NB4 (cell line): Measurements from ENCODE around the gene NRTN.

Experiments used
- CTCF ChIP-seq: IDR thresholded peaks from one replicate; pipeline ENCODE4 v1.5.1; 2012; ENCODE audit warnings: low read depth, low read length
- POLR2A ChIP-seq: IDR thresholded peaks from 2 replicates; pipeline ENCODE4 v1.6.1; 2011; ENCODE audit warnings: mild to moderate bottlenecking; ENCODE audit not compliant: insufficient read length; ENCODE audit errors: extremely low read depth

GRCh38 chr19:5838353-5839064, 33.6 kb downstream of the NRTN start:
- no peak for TF ChIP-seq POLR2A
- no peak for TF ChIP-seq CTCF
